CD4-positive, alpha-beta T cell (primary cell): ENCODE results near the gene DOCK2. TPM values are rescaled to one million over a fixed set of nuclear protein-coding genes. Genes with fewer than 3 reads are reported as not detected.
A peak's percentile ranks its signal among the peaks of the same experiment; 100 is the strongest.

Source experiments
- ATAC-seq: fragments of 200-7000 bp; cut with Tn5 transposase; one replicate; pipeline ENCODE4 v1.10.0; 2022; ENCODE audit warnings: mild to moderate bottlenecking; ENCODE audit not compliant: poor library complexity
- CTCF ChIA-PET: fragments of 350-600 bp; sonication (Branson Sonifier 250); formaldehyde crosslinking; loops from one replicate; lab custom pipeline; 2021; ENCODE audit warnings: antibody characterized with exemption, inconsistent platforms; lab: Charles Lee
- POLR2A ChIA-PET: fragments of 350-600 bp; sonication (Branson Sonifier 250); formaldehyde crosslinking; loops from one replicate; lab custom pipeline; 2021; ENCODE audit warnings: antibody characterized with exemption, inconsistent platforms; lab: Charles Lee
- DNase-seq, 14 experiments: peaks; one replicate each; pipeline ENCODE4 v3.0.0-alpha.2; 2013 to 2020; ENCODE audit warnings: mixed read lengths in 2 of 14
- H3K27ac ChIP-seq, 2 donors: one replicate each; pipeline versions ENCODE4 v1.5.1 to v1.7.0; 2013; ENCODE audit warnings: low read length in 2 of 2, low read depth in 1 of 2, mild to moderate bottlenecking in 1 of 2
- H3K27me3 ChIP-seq, 2 experiments: 1 replicate in 1 of 2; 2 replicates in 1 of 2; pipeline versions ENCODE4 v1.6.1 to v1.7.0; 2013; ENCODE audit warnings: low read length in 2 of 2, control low read depth in 1 of 2, mild to moderate bottlenecking in 1 of 2, moderate library complexity in 1 of 2; ENCODE audit not compliant: insufficient read depth in 2 of 2, control insufficient read depth in 1 of 2
- H3K36me3 ChIP-seq: one replicate; pipeline ENCODE4 v1.6.1; 2013; ENCODE audit warnings: low read length, control low read depth; ENCODE audit not compliant: insufficient read depth
- H3K4me1 ChIP-seq: one replicate; pipeline ENCODE4 v1.6.1; 2013; ENCODE audit warnings: low read length, control low read depth; ENCODE audit not compliant: insufficient read depth
- H3K4me3 ChIP-seq: one replicate; pipeline ENCODE4 v1.5.1; 2013; ENCODE audit warnings: mild to moderate bottlenecking, low read length, moderate library complexity
- H3K9me3 ChIP-seq, 2 experiments: 1 replicate in 1 of 2; 2 replicates in 1 of 2; pipeline versions ENCODE4 v1.6.1 to v1.7.0; 2013; ENCODE audit warnings: low read length in 2 of 2, mild to moderate bottlenecking in 2 of 2, control low read depth in 1 of 2, moderate library complexity in 1 of 2; ENCODE audit not compliant: control insufficient read depth in 1 of 2, insufficient read depth in 1 of 2
- H3K27ac Mint-ChIP-seq: one replicate; pipeline ENCODE4 v1.8.0; 2020; ENCODE audit warnings: mixed read lengths
- H3K27me3 Mint-ChIP-seq: one replicate; pipeline ENCODE4 v1.8.0; 2021; ENCODE audit warnings: mixed read lengths
- H3K36me3 Mint-ChIP-seq: one replicate; pipeline ENCODE4 v1.8.0; 2021; ENCODE audit warnings: low read depth, mixed read lengths
- H3K4me1 Mint-ChIP-seq: one replicate; pipeline ENCODE4 v1.8.0; 2021; ENCODE audit warnings: low read depth, mixed read lengths
- H3K4me3 Mint-ChIP-seq: one replicate; pipeline ENCODE4 v1.8.0; 2020; ENCODE audit warnings: mild to moderate bottlenecking, mixed read lengths
- H3K9me3 Mint-ChIP-seq: one replicate; pipeline ENCODE4 v1.8.0; 2020; ENCODE audit warnings: mixed read lengths
- CTCF ChIP-seq: fragments of 200-600 bp; IDR thresholded peaks from one replicate; pipeline ENCODE4 v1.8.0; 2022; ENCODE audit warnings: antibody characterized with exemption, mild to moderate bottlenecking
- intact Hi-C, 2 experiments: fragments of 100-400 bp; cut with DNase I in 1 of 2; cut with micrococcal nuclease in 1 of 2; formaldehyde crosslinking; loops; one replicate each; pipeline versions ENCODE4 v1.15.1 to v1.9.0; 2023 to 2025; cut with DNase I, micrococcal nuclease
- total RNA-seq, 174 experiments: library from RNA in 2 of 174; stranded (reverse) in 2 of 174; gene quantifications; one replicate each; pipeline ENCODE4 v1.2.3 and lab custom pipeline; 2021 to 2026

Gene DOCK2
- total RNA-seq, 2 experiments from 2014 or later: 220 to 229 TPM

- DNase-seq: no peak
- POLR2A ChIA-PET: no interaction called here
- Histone ChIP-seq H3K4me3 (no peak overlapping the region), H3K4me1 (peaks cover 2% of the 10 kb centered on the region), H3K27ac (no peak overlapping the region), H3K27me3 (no peaks in the 10 kb centered on the region), H3K9me3 (no peaks in the 10 kb centered on the region), H3K36me3 (peaks cover 13% of the 10 kb centered on the region)
- H3K27ac Mint-ChIP-seq: no peak overlapping the region
- no peaks in the 10 kb centered on the region for H3K27me3 Mint-ChIP-seq
- H3K9me3 Mint-ChIP-seq: no peaks in the 10 kb centered on the region
- H3K4me3 Mint-ChIP-seq: no peak overlapping the region
- peaks cover 11% of the 10 kb centered on the region for H3K4me1 Mint-ChIP-seq
- peaks cover 61% of the 10 kb centered on the region for H3K36me3 Mint-ChIP-seq
- no peak for ATAC-seq
- no peak for TF ChIP-seq CTCF
- CTCF ChIA-PET: no interaction called here
- intact Hi-C loops: no loop called here
These were observed 239.3 kb downstream of the DOCK2 start for GRCh38 chr5:169876386-169876785.

DNA sequence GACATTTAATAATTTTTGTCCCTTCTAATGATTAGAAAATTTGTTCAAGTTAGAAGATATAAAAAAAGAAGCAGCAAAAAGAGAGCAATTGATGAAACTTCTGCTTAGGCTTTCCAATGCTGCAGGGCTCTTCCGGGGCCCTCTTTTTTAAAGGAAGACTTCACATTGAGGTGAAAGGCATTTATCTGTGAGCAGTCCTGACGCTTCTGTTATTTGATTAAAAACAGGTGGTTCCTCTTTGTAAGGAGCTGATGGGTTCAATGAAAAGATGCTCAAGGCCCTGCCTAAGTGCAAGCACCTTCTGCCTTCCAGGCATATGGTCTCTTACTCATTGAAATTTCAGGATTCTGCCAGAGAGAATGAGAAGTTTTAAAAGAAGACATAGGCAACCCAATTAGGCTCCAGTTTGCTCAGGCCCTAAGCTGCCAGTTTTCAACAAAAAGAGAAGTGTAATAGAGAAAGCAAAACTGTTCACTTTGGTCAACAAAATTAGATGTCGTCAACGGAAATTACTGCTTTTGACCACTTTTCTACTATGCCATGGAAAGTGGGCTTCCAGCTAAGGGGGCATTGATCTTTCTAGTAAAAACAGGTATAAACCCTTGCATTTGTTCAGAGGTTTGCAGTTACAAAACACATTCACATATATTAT lies 243.1 kb downstream of the DOCK2 start:
- H3K4me1 ChIP-seq: peaks cover 2% of the 10 kb centered on the region
- H3K36me3 ChIP-seq: peaks cover 10% of the 10 kb centered on the region
- peaks cover 76% of the 10 kb centered on the region for H3K36me3 Mint-ChIP-seq
- H3K27ac Mint-ChIP-seq: no peak overlapping the region
- intact Hi-C loops: no loop called here
- H3K27me3 ChIP-seq: no peaks in the 10 kb centered on the region
- TF ChIP-seq CTCF: no peak
- no peaks in the 10 kb centered on the region for H3K9me3 Mint-ChIP-seq
- peaks cover 20% of the 10 kb centered on the region for H3K4me1 Mint-ChIP-seq
- H3K27me3 Mint-ChIP-seq: no peaks in the 10 kb centered on the region
- no peak overlapping the region for H3K4me3 ChIP-seq
- POLR2A ChIA-PET: no interaction called here
- no peaks in the 10 kb centered on the region for H3K9me3 ChIP-seq
- ATAC-seq: no peak
- DNase-seq: peak in 1 of 14 experiments; percentile 5
- H3K4me3 Mint-ChIP-seq: no peak overlapping the region
- no peak overlapping the region for H3K27ac ChIP-seq
- CTCF ChIA-PET: no interaction called here

DNA sequence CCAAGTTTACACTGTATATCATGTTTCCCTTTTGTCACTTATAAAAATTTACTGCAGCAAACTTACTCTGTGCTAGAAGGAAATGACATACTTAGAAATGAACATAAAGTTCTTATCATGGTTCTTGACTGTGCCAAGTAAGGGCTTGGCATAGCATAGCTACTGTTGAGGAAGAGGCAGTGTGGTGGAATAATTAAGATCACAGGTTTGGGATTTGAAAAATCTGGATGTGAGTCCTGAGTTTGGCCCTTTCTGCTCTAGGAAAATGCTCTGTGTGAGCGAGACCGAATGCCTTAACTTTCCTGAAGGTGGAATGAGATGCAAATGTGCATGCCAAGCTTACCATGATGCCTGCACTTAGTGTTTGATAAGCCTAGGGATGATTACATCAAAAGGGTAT lies 243.7 kb downstream of the DOCK2 start:
- H3K27me3 Mint-ChIP-seq: no peaks in the 10 kb centered on the region
- POLR2A ChIA-PET: no interaction called here

More for the DNA sequence above, 243.7 kb downstream of the DOCK2 start:
- DNase-seq: no peak
- peaks cover 4% of the 10 kb centered on the region for H3K36me3 ChIP-seq
- intact Hi-C loops: no loop called here
- no peak for ATAC-seq
- H3K4me1 ChIP-seq: peaks cover 2% of the 10 kb centered on the region
- H3K4me3 Mint-ChIP-seq: no peak overlapping the region
- peaks cover 25% of the 10 kb centered on the region for H3K4me1 Mint-ChIP-seq
- no peak overlapping the region for H3K27ac ChIP-seq
- peaks cover 79% of the 10 kb centered on the region for H3K36me3 Mint-ChIP-seq
- no peak for TF ChIP-seq CTCF
- no peaks in the 10 kb centered on the region for H3K9me3 ChIP-seq
- CTCF ChIA-PET: no interaction called here
- H3K27me3 ChIP-seq: no peaks in the 10 kb centered on the region
- no peak overlapping the region for H3K27ac Mint-ChIP-seq
- H3K9me3 Mint-ChIP-seq: no peaks in the 10 kb centered on the region
- no peak overlapping the region for H3K4me3 ChIP-seq
